DOHH2 (cell line): Measurements from ENCODE around the gene TMA7.

Source experiments
- EZH2phosphoT487 ChIP-seq: fragments of 200-600 bp; sonication (generic); IDR thresholded peaks from 2 replicates; pipeline ENCODE4 v1.6.1; 2017; ENCODE audit warnings: borderline replicate concordance, mild to moderate bottlenecking, antibody characterized with exemption, low read length, moderate library complexity, mixed read lengths
- TF ChIP-seq, protein P1 (sequence below): fragments of 200-600 bp; sonication (generic); IDR thresholded peaks from one replicate; pipeline ENCODE4 v1.5.1; 2014; ENCODE audit warnings: antibody characterized with exemption, mild to moderate bottlenecking, low read depth, low read length; ENCODE audit not compliant: poor library complexity, severe bottlenecking

DNA sequence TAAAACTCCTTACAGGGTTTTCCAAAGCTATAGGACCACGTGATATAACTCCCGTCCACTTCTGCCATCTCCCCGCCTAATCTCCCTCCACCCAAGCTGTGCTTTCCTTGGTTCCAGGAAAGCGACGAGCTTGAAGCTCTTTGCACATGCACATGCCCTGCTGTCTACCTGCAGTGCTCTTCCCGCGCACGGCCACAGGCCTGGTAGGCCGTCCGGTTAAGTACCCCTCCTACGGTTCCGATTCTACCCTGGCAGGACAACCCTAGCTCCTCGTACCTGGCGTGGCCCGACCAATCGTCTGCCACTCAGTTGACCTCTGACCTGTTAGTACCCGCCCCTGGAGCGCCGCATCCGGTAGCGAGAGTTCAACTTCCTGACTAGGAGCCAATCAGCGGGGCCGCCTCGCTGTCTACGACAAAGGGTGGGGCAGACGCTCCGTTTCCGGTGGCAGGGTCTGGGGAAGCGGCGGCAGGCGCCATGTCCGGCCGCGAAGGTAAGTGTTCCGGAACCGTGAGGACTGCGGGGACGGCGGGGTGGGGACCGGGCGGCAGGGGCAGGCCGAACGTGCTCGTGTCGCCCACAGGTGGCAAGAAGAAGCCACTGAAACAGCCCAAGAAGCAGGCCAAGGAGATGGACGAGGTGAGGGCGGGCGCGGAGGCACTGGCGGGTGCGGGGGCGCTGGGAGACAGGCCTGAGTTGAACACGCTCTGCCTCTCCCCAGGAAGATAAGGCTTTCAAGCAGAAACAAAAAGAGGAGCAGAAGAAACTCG, at the start of gene TMA7, which contains the start of gene CCDC51:
- TF ChIP-seq, protein P1, sequence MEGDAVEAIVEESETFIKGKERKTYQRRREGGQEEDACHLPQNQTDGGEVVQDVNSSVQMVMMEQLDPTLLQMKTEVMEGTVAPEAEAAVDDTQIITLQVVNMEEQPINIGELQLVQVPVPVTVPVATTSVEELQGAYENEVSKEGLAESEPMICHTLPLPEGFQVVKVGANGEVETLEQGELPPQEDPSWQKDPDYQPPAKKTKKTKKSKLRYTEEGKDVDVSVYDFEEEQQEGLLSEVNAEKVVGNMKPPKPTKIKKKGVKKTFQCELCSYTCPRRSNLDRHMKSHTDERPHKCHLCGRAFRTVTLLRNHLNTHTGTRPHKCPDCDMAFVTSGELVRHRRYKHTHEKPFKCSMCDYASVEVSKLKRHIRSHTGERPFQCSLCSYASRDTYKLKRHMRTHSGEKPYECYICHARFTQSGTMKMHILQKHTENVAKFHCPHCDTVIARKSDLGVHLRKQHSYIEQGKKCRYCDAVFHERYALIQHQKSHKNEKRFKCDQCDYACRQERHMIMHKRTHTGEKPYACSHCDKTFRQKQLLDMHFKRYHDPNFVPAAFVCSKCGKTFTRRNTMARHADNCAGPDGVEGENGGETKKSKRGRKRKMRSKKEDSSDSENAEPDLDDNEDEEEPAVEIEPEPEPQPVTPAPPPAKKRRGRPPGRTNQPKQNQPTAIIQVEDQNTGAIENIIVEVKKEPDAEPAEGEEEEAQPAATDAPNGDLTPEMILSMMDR: peak; percentile 23
- TF ChIP-seq EZH2phosphoT487: no peak
